Nucleus accumbens (tissue), 56 donors: Measurements from ENCODE around the gene DPP4.
A peak's percentile ranks its signal among the peaks of the same experiment; 100 is the strongest.
"Not testable (repeated sequence)": the region's sequence is repeated elsewhere in the genome, so short reads cannot be mapped to it uniquely, and the experiment has no call there.

ENCODE experiments used
- DNase-seq, 56 donors: peaks; one replicate each; lab custom pipeline; 2025; lab: John Stamatoyannopoulos, UW

The DPP4 gene

DNA sequence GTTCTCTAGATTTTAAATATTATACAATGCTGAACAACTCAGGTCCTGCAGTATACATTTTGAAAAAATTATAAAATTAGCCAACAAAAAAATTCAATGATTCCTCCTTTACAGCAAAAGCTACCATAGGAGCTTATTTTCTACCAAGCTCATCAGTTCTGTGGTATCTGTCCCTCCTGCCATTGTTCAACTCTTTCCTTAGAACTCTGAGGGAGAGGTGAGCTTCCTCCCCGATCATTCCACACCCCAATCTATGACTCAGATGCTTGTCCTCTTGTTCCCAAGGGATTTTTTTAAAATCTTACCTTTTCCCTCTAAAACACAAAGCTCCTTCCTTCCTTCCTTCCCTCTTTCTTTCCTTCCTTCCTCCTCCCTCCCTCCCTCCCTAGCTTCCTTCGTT lies 13.5 kb downstream of the DPP4 start:
- no peak for DNase-seq

- no peak for DNase-seq
Observed at GRCh38 chr2:162058973-162059668, 14.9 kb downstream of the DPP4 start.

DNA sequence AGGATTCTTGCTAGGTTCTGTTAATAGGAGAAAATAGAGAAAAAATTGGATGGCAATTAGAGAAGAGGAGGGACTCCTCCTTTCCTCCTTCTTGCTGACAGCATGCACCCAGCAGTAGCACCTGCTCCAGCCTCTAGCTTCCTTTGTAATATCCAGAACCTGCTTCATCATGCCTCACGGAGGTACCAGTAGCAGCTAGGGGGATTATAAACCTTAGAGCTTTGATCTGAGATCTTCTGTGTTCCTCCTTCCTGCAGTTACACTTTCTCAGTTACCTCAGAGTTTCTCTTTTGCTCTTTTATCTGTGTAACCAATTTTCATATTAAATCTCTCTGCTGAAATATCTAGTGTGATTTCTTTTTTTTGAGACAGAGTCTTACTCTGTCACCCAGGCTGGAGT lies 16.6 kb downstream of the DPP4 start:
- DNase-seq: no peak

- no peak for DNase-seq
Observed at GRCh38 chr2:162056796-162057399, 17.1 kb downstream of the DPP4 start.

- no peak for DNase-seq
Observed at GRCh38 chr2:162053808-162054155, 20.2 kb downstream of the DPP4 start.

GRCh38 chr2:162053066-162053807 lies 20.8 kb downstream of the DPP4 start:
- DNase-seq: no peak

DNA sequence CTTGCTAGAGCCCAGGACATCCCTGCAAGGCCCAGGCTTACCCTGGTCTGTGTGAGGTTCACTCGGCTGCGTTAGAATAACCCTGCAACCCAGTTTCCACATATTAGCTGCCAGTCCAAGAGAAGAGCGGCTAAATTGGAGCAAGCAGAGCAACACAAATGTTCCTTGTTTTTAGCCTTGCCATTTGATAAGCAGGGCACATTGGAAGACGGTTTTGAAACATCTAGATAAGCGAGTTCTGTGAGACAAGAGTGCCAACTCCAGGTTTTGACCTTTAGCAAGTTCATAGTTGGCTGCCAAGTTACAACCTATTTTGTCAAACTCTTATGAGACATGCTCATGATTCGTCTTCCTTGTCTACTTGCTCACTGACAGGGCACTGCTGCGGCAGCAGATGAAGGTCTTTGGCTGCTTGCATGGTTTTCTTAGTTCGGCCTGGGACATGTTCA lies 23.5 kb downstream of the DPP4 start:
- no peak for DNase-seq

- DNase-seq: not testable (repeated sequence)
Observed at GRCh38 chr2:162049089-162049488, 24.9 kb downstream of the DPP4 start.

- no peak for DNase-seq
Observed at GRCh38 chr2:162044586-162044985, 29.4 kb downstream of the DPP4 start.

DNA sequence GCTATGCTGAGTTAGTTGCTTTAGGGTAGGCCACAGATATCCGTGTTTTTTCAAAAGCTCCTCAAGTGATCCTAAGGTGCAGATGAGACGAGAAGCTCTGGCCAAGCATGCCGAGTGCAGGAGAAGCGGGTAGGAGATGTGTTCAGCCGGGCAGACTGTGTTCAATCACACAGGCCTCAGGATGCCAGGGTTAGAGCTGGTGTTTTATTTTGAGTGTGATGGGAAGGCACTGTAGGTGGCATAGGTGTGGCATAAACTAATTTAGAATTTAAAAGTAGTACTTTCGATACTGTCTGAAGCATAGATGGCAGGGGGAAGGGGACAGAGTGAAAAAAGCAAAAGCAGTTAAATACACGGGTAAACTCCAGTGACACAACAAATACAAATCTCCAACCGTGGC lies 30.9 kb downstream of the DPP4 start:
- DNase-seq: no peak

- DNase-seq: no peak
Observed at GRCh38 chr2:162041485-162041884, 32.5 kb downstream of the DPP4 start.

DNA sequence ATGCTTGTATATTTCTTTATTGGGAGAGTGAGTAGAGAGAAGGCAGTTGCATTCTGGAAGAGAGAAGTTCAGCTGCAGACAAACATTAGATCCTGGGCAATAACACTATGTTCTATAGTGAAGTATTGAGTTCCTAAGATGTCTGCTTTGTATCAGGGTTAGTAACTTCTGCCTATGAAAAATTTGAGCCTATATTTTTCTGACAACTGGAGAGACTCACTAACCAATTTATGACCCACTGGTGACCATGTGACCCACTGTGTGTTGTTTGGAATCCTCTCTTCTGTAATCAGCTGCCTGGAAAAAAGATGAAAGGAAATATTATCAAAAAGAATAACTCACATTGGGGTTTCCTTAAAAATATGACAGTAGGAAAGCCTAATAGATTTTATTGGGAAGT lies 35.3 kb downstream of the DPP4 start:
- no peak for DNase-seq

DNA sequence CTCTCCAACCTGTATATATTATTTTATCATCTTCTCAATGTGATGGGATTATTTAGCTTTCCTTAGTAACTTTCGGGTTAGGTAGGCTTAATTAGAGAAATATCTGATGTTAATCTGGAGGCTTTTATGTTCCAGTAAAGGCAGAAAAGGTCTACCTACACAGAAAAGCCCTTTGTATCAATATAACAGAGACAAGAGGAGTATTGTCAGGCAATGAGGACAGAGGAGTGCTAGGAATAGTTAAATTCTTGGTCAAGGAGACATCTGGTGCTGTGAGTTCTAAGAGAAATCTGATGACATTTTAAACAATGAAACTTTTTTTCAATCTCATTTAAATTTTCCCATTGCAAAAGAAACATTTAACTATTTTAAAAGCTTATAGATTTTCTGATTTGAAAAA lies 36.1 kb downstream of the DPP4 start:
- DNase-seq: no peak

DNA sequence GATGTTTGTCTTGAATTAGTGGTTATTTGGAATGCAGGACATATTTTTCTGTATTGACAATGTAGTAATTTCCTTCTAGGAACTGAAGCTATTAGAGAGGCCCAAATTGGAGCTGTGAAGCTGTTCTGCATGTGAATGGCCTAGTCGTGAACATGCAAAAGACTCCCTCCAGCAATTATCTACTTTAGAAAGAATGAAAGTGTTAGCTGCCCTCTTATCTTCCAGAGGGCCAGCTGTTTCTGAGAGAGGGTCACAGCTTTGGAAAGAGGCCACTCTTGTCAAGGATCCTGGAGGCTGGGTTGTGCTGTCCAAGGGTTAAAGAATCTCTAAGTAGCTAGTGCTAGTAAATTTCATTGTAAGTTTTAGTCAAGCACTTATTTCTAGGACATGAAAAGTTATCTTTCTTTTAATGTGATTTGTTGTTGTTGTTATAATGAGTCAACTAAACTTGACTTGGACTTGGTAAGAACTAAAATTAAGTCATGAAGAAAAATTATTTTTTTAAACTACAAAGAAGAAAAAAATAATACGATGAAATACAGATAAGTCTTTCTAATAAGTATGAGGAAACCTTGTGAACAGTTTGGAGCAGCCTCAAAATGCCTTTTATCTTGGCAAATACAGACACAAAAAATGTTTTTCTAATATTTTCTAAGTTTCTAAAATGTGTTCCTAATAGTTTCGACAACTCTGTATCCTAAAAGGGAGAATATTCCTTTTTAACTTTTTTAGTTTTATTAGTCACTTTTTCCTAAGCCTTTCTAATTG lies 36.8 kb downstream of the DPP4 start:
- no peak for DNase-seq

- no peak for DNase-seq
Observed at GRCh38 chr2:162035981-162036380, 38.0 kb downstream of the DPP4 start.

DNA sequence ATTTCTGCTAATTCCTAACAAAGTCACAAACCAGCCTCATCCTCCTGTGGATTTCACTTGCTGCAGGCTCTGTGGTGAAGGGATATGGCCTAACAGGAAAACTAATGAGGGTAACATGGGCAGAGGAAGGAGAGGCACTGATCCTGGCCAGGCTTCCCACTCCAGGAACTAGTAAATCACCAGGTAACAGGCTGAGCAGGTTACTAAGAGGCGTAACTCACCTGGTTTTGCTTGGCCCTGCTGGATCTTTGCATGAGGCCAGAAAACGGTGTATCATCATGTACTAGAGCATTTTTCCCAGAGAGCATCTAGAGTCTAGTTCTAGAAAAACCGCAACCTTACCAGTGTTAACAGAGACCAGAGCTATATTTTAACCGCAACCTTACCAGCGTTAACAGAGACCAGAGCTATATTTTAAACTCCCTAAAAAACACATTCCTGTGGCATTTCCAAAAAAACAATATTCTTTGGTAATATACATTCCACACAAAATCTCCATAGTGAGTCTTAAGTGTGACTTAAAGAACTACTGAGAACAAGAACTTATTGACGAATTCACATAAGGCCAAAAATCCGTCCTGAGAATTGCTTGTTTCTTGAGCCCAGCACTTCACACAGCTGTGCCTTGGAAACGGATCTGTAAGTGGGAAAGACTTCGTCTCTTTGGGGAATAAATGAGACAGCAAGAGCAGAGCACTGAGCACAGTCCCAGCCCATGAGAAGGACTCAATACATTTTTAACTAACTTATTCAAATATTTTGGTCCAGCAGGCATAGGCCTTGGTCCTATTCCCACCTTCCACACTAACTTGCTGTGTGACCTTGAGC lies 43.4 kb downstream of the DPP4 start:
- no peak for DNase-seq

GRCh38 chr2:162029287-162029901 lies 44.6 kb downstream of the DPP4 start:
- peak in 18 of 56 donors; percentile 0 to 42 (median 16) for DNase-seq

GRCh38 chr2:162028511-162028910 lies 45.5 kb downstream of the DPP4 start:
- no peak for DNase-seq

DNA sequence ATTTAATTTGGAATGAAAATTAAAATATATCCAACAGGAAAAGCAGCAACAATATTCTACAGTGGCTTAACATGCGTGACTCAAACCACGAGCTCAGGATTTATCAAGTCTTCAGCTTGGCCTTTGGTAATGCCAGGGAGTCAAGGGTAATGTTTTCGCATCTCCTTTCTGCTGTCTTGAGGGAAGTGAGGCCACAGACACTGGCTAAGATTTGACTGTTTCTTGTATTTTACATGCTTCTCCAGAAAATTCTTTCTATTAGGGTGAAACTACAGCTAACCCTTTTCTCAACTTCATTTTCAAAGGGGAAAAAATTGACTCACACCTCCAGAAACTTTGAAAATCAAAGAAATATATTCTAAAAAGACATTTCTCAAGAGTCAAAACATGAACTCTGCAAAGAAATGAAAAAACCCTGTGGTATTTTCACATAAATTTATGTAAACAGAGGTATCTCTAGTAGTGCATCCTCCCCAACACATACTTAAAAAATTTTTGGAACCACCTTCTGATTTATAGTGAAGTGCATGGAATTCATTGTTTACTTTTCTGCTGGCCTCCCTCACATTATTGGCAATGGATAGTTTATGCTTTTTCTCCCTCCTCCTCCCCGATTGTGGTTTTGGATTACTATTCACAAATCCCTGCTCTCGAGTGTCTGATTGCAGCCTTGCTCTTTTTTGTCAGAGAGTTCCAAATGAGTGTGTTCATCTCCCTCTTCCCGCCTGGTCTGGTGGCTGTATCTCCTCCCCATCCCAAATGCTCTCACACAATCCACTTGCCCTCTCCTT lies 48.7 kb downstream of the DPP4 start:
- DNase-seq: no peak
